ENCODE measurements around the gene HERPUD2. TPM values are rescaled to one million over a fixed set of nuclear protein-coding genes. Genes with fewer than 3 reads are reported as not detected.

HERPUD2 gene
- total RNA-seq, 4 donors from 2014 or later = 20.2 to 32.4 (median 27.5) TPM

DNA sequence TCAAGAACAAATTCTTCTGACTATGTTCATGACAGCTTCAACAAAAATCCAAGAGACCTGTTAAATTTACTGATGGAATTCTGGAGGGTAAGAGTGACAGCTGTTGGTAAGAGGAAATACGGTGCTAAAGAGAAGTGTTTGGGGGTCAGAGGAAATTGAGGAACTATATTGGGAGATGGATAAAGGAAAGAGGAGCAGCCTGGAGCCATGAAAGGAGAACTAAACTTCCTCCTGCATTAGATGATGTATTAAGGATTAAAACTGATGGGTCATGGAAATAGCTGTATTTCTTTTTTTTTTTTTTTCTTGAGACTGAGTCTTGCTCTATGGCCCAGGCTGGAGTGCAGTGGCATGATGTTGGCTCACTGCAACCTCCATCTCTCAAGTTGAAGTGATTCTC lies 95.3 kb downstream of the HERPUD2 start:
- no peaks in the 10 kb centered on the region for H3K36me3 ChIP-seq
- no peaks in the 10 kb centered on the region for H3K9me3 ChIP-seq
- intact Hi-C loops (cut with DNase I) = no loop called here

DNA sequence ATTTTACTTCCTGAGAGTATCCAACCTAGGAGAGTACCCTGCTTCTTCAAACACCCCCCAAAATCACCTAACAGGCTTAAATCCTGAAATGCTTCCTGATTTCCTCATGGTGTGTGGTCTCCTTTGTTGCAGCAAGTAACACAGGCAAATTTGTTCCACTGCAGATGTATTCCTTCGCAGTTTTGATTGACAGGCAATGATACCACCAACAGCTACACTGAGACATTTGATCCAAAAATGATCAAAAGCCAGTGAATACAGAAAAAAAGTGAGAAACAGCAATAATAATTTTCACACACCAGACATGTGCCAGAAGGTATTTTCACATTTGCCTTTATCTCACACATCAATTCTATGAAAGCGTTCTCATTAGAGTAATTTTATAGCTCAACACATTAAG lies 95.9 kb downstream of the HERPUD2 start:
- WGBS, 2 donors = 51 to 100% methylated on average over 1 to 2 of the region's 2 CpGs
- H3K4me1 ChIP-seq = no peaks in the 10 kb centered on the region
- no peaks in the 10 kb centered on the region for H3K9me3 ChIP-seq
- H3K27me3 ChIP-seq = no peaks in the 10 kb centered on the region
- no peak for TF ChIP-seq POLR2A (IDR thresholded peaks at IDR 0.05)
- TF ChIP-seq, protein P1, sequence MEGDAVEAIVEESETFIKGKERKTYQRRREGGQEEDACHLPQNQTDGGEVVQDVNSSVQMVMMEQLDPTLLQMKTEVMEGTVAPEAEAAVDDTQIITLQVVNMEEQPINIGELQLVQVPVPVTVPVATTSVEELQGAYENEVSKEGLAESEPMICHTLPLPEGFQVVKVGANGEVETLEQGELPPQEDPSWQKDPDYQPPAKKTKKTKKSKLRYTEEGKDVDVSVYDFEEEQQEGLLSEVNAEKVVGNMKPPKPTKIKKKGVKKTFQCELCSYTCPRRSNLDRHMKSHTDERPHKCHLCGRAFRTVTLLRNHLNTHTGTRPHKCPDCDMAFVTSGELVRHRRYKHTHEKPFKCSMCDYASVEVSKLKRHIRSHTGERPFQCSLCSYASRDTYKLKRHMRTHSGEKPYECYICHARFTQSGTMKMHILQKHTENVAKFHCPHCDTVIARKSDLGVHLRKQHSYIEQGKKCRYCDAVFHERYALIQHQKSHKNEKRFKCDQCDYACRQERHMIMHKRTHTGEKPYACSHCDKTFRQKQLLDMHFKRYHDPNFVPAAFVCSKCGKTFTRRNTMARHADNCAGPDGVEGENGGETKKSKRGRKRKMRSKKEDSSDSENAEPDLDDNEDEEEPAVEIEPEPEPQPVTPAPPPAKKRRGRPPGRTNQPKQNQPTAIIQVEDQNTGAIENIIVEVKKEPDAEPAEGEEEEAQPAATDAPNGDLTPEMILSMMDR (IDR thresholded peaks at IDR 0.05) = no peak
- no peaks in the 10 kb centered on the region for H3K36me3 ChIP-seq
- DNase-seq = no peak
- no peak overlapping the region for H3K27ac ChIP-seq
- no peak overlapping the region for H3K4me3 ChIP-seq
- intact Hi-C loops (cut with DNase I) = no loop called here

More for the DNA sequence above, 95.3 kb downstream of the HERPUD2 start:
- no peak overlapping the region for H3K4me3 ChIP-seq
- TF ChIP-seq, protein P1 (IDR thresholded peaks at IDR 0.05) = no peak
- TF ChIP-seq POLR2A (IDR thresholded peaks at IDR 0.05) = no peak
- H3K27me3 ChIP-seq = no peaks in the 10 kb centered on the region
- DNase-seq = no peak
- WGBS, 2 donors = 57 to 65% methylated on average over 1 of the region's 1 CpG
- H3K27ac ChIP-seq = no peak overlapping the region
- no peaks in the 10 kb centered on the region for H3K4me1 ChIP-seq

DNA sequence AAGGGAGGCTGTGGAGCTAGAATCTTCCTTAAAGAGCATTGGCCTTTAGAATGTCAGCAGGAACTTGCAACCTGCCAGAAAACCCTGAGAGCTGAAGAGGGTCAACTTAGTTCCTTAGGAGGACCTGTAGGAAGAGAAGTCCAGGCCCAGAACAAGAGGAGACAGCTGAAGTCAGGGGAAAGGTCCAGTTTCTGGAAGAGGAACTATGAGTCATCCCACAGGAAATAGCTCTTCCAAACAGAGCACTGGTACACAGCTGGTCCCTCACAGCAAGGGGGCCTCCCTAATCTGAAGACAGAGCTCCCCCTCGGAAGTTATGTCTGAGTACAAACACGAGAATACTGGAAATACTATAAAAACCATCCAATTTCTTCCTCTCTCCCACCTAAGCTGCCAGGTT lies 98.9 kb downstream of the HERPUD2 start:
- TF ChIP-seq, protein P1 (IDR thresholded peaks at IDR 0.05) = no peak
- TF ChIP-seq POLR2A (IDR thresholded peaks at IDR 0.05) = no peak
- DNase-seq = no peak
- Histone ChIP-seq H3K27me3 (no peaks in the 10 kb centered on the region), H3K9me3 (no peaks in the 10 kb centered on the region), H3K36me3 (no peaks in the 10 kb centered on the region), H3K4me1 (no peaks in the 10 kb centered on the region), H3K27ac (no peak overlapping the region), H3K4me3 (no peak overlapping the region)
- intact Hi-C loops (cut with DNase I) = no loop called here
- 63 to 74% methylated on average over 2 of the region's 2 CpGs for WGBS, 2 donors

DNA sequence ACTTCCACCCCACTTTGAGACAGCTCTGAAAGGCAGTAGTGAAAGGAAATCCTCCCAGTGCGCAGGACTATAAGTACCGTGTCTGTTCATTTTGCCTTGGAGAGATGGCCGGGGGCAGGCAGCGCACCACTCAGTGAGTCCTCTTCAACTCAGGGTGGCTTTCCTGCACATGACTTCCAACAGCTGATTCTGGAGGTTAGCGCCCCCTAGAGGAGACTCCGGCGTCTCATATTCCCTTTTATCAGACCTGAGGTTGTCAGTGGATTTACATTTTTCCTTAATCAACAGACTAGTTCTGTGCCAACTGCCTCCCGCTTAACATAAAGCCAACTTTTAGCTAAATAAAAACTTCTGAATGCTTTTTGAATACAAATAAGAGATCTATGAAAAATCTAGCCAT lies 101.0 kb downstream of the HERPUD2 start:
- intact Hi-C loops (cut with DNase I) = no loop called here
- H3K9me3 ChIP-seq = no peaks in the 10 kb centered on the region
- WGBS, 2 donors = 77 to 79% methylated on average over 8 of the region's 8 CpGs
- no peak overlapping the region for H3K27ac ChIP-seq
- H3K27me3 ChIP-seq = no peaks in the 10 kb centered on the region
- no peaks in the 10 kb centered on the region for H3K36me3 ChIP-seq
- no peak overlapping the region for H3K4me3 ChIP-seq
- H3K4me1 ChIP-seq = no peaks in the 10 kb centered on the region
- no peak for TF ChIP-seq POLR2A (IDR thresholded peaks at IDR 0.05)
- TF ChIP-seq, protein P1 (IDR thresholded peaks at IDR 0.05) = peak in 1 of 6 experiments; percentile 19
- DNase-seq = no peak

DNA sequence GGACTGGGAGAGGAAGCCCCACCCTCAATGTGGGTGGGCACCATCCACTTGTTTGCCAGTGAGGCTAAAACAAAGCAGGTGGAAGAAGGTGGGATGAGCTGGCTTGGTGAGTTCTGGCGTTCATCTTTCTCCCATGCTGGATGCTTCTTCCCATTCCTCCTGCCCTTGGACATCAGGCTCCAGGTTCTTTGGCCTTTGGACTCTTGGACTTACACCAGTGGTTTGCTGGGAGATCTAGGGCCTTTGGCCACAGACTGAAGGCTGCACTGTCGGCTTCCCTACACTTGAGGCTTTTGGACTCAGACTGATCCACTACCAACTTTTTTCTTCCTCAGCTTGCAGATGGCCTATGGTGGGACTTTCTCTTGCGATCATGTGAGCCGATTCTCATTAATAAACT lies 106.3 kb downstream of the HERPUD2 start:
- H3K4me1 ChIP-seq = no peaks in the 10 kb centered on the region
- 83 to 90% methylated on average over 4 of the region's 4 CpGs for WGBS, 2 donors
- DNase-seq = no peak
- no peaks in the 10 kb centered on the region for H3K36me3 ChIP-seq
- no peaks in the 10 kb centered on the region for H3K9me3 ChIP-seq
- H3K27ac ChIP-seq = no peak overlapping the region
- H3K27me3 ChIP-seq = no peaks in the 10 kb centered on the region
- intact Hi-C loops (cut with DNase I) = no loop called here
- no peak for TF ChIP-seq POLR2A (IDR thresholded peaks at IDR 0.05)
- TF ChIP-seq, protein P1 (IDR thresholded peaks at IDR 0.05) = no peak
- H3K4me3 ChIP-seq = no peak overlapping the region
